KMS-11 (cell line): ENCODE measurements around the gene ACSF3.
"Not testable (repeated sequence)": the region's sequence is repeated elsewhere in the genome, so short reads cannot be mapped to it uniquely, and the experiment has no call there.

Experiments
- H2AFZ ChIP-seq: fragments of 200-600 bp; sonication (generic); 2 replicates; pipeline ENCODE4 v1.6.1; 2016; ENCODE audit warnings: antibody characterized with exemption, mixed run types, low read depth
- H3K27ac ChIP-seq: fragments of 200-600 bp; sonication (generic); 2 replicates; pipeline ENCODE4 v1.6.1; 2016; ENCODE audit warnings: mild to moderate bottlenecking, mixed run types
- H3K27me3 ChIP-seq: fragments of 200-600 bp; sonication (generic); 2 replicates; pipeline ENCODE4 v1.6.1; 2017; ENCODE audit warnings: mild to moderate bottlenecking, low read depth, mixed run types, moderate library complexity; ENCODE audit not compliant: insufficient read depth
- H3K36me3 ChIP-seq: fragments of 200-600 bp; sonication (generic); 2 replicates; pipeline ENCODE4 v1.6.1; 2017; ENCODE audit warnings: mild to moderate bottlenecking, mixed run types; ENCODE audit not compliant: insufficient read depth
- H3K4me1 ChIP-seq: fragments of 200-600 bp; sonication (generic); 2 replicates; pipeline ENCODE4 v1.6.1; 2016; ENCODE audit warnings: mild to moderate bottlenecking, low read depth, mixed run types; ENCODE audit not compliant: poor library complexity, severe bottlenecking
- H3K4me2 ChIP-seq: fragments of 200-600 bp; sonication (generic); 2 replicates; pipeline ENCODE4 v1.7.0; 2016; ENCODE audit warnings: mild to moderate bottlenecking, mixed run types
- H3K4me3 ChIP-seq: fragments of 200-600 bp; sonication (generic); IDR thresholded peaks from 2 replicates; pipeline ENCODE4 v1.6.1; 2017; ENCODE audit warnings: low read depth, low read length, mixed read lengths; ENCODE audit not compliant: insufficient read depth
- H3K79me2 ChIP-seq: fragments of 200-600 bp; sonication (generic); 2 replicates; pipeline ENCODE4 v1.6.1; 2016; ENCODE audit warnings: low read depth, mixed run types; ENCODE audit not compliant: insufficient read depth
- H3K9ac ChIP-seq: fragments of 200-600 bp; sonication (generic); 2 replicates; pipeline ENCODE4 v1.6.1; 2016; ENCODE audit warnings: mild to moderate bottlenecking, mixed run types
- H4K20me1 ChIP-seq: fragments of 200-600 bp; sonication (generic); 2 replicates; pipeline ENCODE4 v1.6.1; 2016; ENCODE audit warnings: mild to moderate bottlenecking, mixed run types; ENCODE audit not compliant: insufficient read depth
- TF ChIP-seq, protein P1 (sequence below): fragments of 200-600 bp; sonication (generic); conservative IDR thresholded peaks from 2 replicates; pipeline ENCODE4 v1.6.1; 2017; ENCODE audit warnings: low read depth, mild to moderate bottlenecking, antibody characterized with exemption, low read length, moderate library complexity, mixed read lengths

Gene ACSF3

DNA sequence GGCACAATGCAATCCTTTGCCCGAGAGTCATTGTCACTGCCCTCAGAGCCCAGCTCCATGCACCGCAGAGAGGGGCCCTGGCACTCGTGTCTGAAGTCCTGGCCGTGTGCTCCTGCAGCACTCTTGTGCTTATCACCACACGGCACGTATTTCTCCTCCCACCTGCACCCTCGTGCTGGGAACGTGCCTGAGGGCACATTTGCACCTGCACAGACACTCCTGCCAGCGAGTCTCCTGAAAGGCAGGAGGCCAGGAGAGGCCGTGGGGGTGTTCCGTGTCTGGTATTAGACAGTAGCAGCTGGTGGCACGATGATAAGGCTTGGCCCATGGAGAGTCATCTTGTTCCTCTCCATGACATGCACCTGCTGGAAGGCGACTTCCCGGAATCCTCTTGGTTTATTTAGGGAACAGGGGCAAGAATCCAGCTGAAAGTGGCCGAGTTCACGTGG, 3.4 kb upstream of the ACSF3 start:
- Histone ChIP-seq H3K4me1 (peaks cover 11% of the 10 kb centered on the region), H3K79me2 (peaks cover 11% of the 10 kb centered on the region)

DNA sequence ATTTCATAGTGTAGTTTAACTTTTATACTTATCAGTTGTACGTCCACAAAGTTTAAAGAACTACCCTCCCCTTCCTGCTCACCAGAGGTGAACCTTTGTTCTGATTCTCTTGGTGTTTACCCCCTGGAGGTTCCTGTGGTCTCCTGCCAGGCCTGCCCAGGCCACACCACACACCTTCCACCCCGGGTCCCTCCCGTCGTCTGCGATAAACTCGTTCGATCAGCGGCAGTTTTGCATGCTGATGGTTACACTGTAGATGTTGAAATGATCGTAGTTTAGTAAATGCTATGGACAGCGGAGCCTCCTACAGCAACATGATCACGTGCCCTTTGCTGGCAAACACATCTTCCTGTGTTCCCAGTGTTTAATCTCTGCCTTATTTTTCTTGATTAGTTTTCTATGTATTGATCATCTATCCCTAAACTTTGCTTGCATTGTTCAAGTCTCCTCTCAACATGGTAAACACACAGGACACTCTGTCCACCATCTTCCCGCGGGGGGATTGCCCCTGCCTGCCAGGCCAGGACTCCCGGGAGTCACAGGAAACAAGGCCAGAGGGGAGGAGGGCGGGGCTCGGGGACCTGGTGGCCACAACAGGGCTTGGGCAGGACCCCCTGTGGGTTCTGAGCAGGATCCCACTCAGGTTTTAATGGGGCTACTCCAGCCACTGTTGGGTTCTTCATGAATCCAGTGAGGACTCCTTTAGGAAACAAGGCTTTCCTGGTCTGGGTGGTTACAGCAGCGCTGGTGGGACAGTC, 2.8 kb upstream of the ACSF3 start:
- TF ChIP-seq, protein P1, sequence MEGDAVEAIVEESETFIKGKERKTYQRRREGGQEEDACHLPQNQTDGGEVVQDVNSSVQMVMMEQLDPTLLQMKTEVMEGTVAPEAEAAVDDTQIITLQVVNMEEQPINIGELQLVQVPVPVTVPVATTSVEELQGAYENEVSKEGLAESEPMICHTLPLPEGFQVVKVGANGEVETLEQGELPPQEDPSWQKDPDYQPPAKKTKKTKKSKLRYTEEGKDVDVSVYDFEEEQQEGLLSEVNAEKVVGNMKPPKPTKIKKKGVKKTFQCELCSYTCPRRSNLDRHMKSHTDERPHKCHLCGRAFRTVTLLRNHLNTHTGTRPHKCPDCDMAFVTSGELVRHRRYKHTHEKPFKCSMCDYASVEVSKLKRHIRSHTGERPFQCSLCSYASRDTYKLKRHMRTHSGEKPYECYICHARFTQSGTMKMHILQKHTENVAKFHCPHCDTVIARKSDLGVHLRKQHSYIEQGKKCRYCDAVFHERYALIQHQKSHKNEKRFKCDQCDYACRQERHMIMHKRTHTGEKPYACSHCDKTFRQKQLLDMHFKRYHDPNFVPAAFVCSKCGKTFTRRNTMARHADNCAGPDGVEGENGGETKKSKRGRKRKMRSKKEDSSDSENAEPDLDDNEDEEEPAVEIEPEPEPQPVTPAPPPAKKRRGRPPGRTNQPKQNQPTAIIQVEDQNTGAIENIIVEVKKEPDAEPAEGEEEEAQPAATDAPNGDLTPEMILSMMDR = no peak
- Histone ChIP-seq H3K27me3 (peaks cover 70% of the 10 kb centered on the region), H3K27ac (no peak overlapping the region), H4K20me1 (no peaks in the 10 kb centered on the region), H3K9ac (no peak overlapping the region), H3K36me3 (no peaks in the 10 kb centered on the region), H3K4me1 (peaks cover 11% of the 10 kb centered on the region), H3K4me2 (no peak overlapping the region), H3K79me2 (peaks cover 11% of the 10 kb centered on the region), H3K4me3 (no peak overlapping the region), H2AFZ (no peak overlapping the region)

More for the DNA sequence above, 3.4 kb upstream of the ACSF3 start:
- Histone ChIP-seq H2AFZ (no peak overlapping the region), H4K20me1 (no peaks in the 10 kb centered on the region), H3K27me3 (peaks cover 77% of the 10 kb centered on the region), H3K9ac (no peak overlapping the region), H3K36me3 (no peaks in the 10 kb centered on the region), H3K4me3 (no peak overlapping the region), H3K4me2 (no peak overlapping the region), H3K27ac (no peak overlapping the region)
- TF ChIP-seq, protein P1 = no peak

DNA sequence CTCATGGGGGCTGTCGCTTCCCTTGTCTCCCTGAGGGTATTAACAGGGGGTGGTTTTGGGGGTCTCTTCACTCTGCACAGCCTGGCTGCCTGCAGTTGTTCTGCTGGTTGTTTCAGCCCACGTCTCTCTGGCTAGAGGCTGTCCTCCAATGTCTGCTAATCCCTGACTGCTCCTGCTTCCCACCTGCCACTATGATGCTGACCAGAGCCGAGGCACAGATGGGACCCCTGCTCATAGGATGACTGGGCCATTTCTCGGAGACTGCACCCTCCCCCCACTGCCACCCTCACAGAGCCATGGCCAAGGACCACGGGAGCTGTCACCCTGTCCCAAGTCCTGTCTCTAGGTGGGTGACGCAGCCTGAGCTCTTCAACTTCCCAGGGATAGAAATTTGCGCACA, 1.6 kb upstream of the ACSF3 start:
- Histone ChIP-seq H4K20me1 (no peaks in the 10 kb centered on the region), H3K79me2 (peaks cover 11% of the 10 kb centered on the region), H3K9ac (no peak overlapping the region), H3K27me3 (peaks cover 59% of the 10 kb centered on the region), H3K4me1 (peaks cover 11% of the 10 kb centered on the region), H3K4me3 (no peak overlapping the region), H3K27ac (no peak overlapping the region), H2AFZ (no peak overlapping the region), H3K36me3 (no peaks in the 10 kb centered on the region), H3K4me2 (no peak overlapping the region)
- TF ChIP-seq, protein P1 = no peak

DNA sequence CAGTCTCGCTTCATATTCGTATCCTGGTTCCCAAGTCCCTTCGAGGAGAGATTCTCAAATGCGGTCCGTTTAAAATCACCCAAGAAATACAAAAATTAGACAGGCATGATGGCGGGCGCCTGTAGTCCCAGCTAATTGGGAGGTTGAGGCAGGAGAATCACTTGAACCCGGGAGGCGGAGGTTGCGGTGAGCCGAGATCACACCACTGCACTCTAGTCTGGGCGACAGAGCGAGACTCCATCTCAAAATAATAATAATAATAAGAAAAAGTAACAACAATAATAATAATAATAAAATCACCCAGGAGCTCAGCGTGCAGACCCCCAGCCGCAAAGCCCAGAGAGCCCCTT, 425 bp upstream of the ACSF3 start:
- Histone ChIP-seq H2AFZ (peak overlapping the region; percentile 66), H3K79me2 (peaks cover 11% of the 10 kb centered on the region), H3K4me1 (peaks cover 11% of the 10 kb centered on the region), H3K4me2 (peak overlapping the region; percentile 28), H3K27me3 (peaks cover 47% of the 10 kb centered on the region), H3K9ac (0 out of 2 replicates have a peak overlapping the region, but pooled peaks have one; percentile 73)
- not testable (repeated sequence) for H4K20me1 ChIP-seq, H3K4me3 ChIP-seq, H3K36me3 ChIP-seq, H3K27ac ChIP-seq

DNA sequence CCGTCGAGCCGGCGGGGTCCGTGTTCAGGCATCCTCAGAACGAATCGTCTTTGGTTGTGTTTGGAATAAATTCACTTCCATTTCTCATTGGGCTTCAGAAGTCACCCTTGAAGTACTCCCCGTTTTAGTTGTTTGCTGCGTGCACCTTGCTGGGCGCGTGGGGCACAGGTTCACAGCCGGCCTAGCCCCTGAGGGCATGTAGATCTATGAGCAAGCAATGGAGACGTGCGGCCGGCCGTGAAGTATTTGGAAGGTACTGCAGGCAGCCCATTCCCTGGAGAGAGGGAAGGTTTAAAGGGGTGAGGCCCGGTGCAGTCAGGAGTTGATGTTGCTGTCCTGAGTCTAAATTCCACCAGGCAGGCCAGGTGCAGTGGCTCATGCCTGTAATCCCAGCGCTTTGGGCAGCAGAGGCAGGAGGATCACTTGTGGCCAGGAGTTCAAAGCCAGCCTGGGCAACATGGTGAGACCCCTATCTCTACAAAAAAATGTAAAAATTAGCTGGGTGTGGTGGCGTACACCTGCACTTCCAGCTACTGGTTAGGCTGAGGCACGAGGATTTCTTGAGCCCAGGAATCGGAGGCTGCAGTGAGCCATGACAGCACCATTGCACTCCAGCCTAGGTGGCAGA, 714 bp downstream of the ACSF3 start:
- Histone ChIP-seq H3K4me3 (no peak overlapping the region), H3K4me2 (peak overlapping the region; percentile 78), H3K79me2 (peaks cover 11% of the 10 kb centered on the region), H3K9ac (peak overlapping the region; percentile 73), H4K20me1 (no peaks in the 10 kb centered on the region), H2AFZ (peak overlapping the region; percentile 66), H3K36me3 (no peaks in the 10 kb centered on the region), H3K27me3 (peaks cover 38% of the 10 kb centered on the region), H3K27ac (no peak overlapping the region), H3K4me1 (peaks cover 11% of the 10 kb centered on the region)
- TF ChIP-seq, protein P1 = no peak
